Ishikawa (cell line): ENCODE data around the gene ITGA6.

Source experiments
- CEBPB ChIP-seq: IDR thresholded peaks from 2 replicates; pipeline ENCODE4 v1.6.1; 2012
- EGR1 ChIP-seq: IDR thresholded peaks from 2 replicates; pipeline ENCODE4 v1.6.1; 2012
- EP300 ChIP-seq: IDR thresholded peaks from 2 replicates; pipeline ENCODE4 v1.6.1; 2012; ENCODE audit warnings: borderline replicate concordance
- FOXM1 ChIP-seq: IDR thresholded peaks from 2 replicates; pipeline ENCODE4 v1.6.1; 2012; ENCODE audit warnings: low read depth, borderline replicate concordance
- MAX ChIP-seq: IDR thresholded peaks from 2 replicates; pipeline ENCODE4 v1.6.1; 2012
- RAD21 ChIP-seq: IDR thresholded peaks from 2 replicates; pipeline ENCODE4 v1.6.1; 2012; ENCODE audit warnings: low read depth
- REST ChIP-seq: IDR thresholded peaks from 2 replicates; pipeline ENCODE4 v1.6.1; 2012; ENCODE audit warnings: low read depth, mild to moderate bottlenecking
- TAF1 ChIP-seq: IDR thresholded peaks from 2 replicates; pipeline ENCODE4 v1.6.1; 2012; ENCODE audit warnings: low read depth, mild to moderate bottlenecking
- YY1 ChIP-seq: IDR thresholded peaks from 2 replicates; pipeline ENCODE4 v1.6.1; 2012; ENCODE audit warnings: low read depth
- TF ChIP-seq, protein P1 (sequence below): IDR thresholded peaks from 2 replicates; pipeline ENCODE4 v1.6.1; 2012

DNA sequence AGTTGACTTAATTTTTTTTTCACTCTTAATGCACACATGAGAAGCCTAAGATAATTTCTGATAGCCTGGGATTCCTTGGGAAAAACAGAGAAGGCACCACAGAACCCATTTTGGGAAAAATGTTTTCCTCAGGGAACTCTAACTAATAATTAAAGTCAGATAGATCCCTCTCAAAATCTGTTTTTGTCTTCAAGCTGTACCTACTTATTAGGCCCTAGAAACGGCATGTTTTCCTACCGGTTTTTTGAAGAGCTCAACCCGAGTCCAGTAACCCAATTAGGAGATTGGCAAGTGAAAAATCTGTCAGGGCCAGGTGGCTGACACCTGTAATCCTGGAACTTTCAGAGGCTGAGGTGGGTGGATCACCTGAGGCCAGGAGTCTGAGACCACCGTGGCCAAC is 112.4 kb downstream of the ITGA6 start:
- TF ChIP-seq EP300 (no peak), YY1 (no peak), CEBPB (no peak), RAD21 (no peak), TAF1 (no peak), REST (no peak), FOXM1 (no peak), MAX (no peak), EGR1 (no peak)
- TF ChIP-seq, protein P1, sequence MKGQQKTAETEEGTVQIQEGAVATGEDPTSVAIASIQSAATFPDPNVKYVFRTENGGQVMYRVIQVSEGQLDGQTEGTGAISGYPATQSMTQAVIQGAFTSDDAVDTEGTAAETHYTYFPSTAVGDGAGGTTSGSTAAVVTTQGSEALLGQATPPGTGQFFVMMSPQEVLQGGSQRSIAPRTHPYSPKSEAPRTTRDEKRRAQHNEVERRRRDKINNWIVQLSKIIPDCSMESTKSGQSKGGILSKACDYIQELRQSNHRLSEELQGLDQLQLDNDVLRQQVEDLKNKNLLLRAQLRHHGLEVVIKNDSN, result no peak
